Activated CD4-positive, CD25-positive, alpha-beta regulatory T cell (primary cell): ENCODE data around the gene SYNJ2.

Experiments
- DNase-seq, 4 experiments: peaks; one replicate each; lab custom pipeline; 2025; lab: John Stamatoyannopoulos, UW

The SYNJ2 gene

GRCh38 chr6:158043008-158043407 is 61.3 kb downstream of the SYNJ2 start:
- DNase-seq: no peak

GRCh38 chr6:158043586-158044524 is 62.2 kb downstream of the SYNJ2 start:
- no peak for DNase-seq

GRCh38 chr6:158044525-158044888 is 62.8 kb downstream of the SYNJ2 start:
- no peak for DNase-seq

GRCh38 chr6:158046201-158047126 is 64.8 kb downstream of the SYNJ2 start:
- no peak for DNase-seq

- DNase-seq: peak in 1 of 4 experiments; percentile 40
Observed at GRCh38 chr6:158047127-158047518, 65.5 kb downstream of the SYNJ2 start.

GRCh38 chr6:158047563-158048323 is 66.1 kb downstream of the SYNJ2 start:
- DNase-seq: no peak

GRCh38 chr6:158048589-158048988 is 66.9 kb downstream of the SYNJ2 start:
- no peak for DNase-seq

- no peak for DNase-seq
Observed at GRCh38 chr6:158049055-158050028, 67.7 kb downstream of the SYNJ2 start.

GRCh38 chr6:158050107-158050735 is 68.6 kb downstream of the SYNJ2 start:
- no peak for DNase-seq

- DNase-seq: no peak
Observed at GRCh38 chr6:158050955-158051354, 69.3 kb downstream of the SYNJ2 start.

- no peak for DNase-seq
Observed at GRCh38 chr6:158051968-158052367, 70.3 kb downstream of the SYNJ2 start.

GRCh38 chr6:158053377-158054313 is 72.0 kb downstream of the SYNJ2 start:
- no peak for DNase-seq

- DNase-seq: no peak
Observed at GRCh38 chr6:158056355-158056754, 74.7 kb downstream of the SYNJ2 start.

- no peak for DNase-seq
Observed at GRCh38 chr6:158056804-158057203, 75.1 kb downstream of the SYNJ2 start.

GRCh38 chr6:158057213-158057987 is 75.7 kb downstream of the SYNJ2 start:
- DNase-seq: no peak

- no peak for DNase-seq
Observed at GRCh38 chr6:158058171-158058651, 76.5 kb downstream of the SYNJ2 start.

- no peak for DNase-seq
Observed at GRCh38 chr6:158059108-158059507, 77.4 kb downstream of the SYNJ2 start.
